CD4-positive, alpha-beta T cell treated with Interleukin-15 for 4 hours (primary cell): ENCODE measurements around the gene FOXK1.

ENCODE experiments used
- DNase-seq: peaks from one replicate; pipeline ENCODE4 v3.0.0-alpha.2; 2020; ENCODE audit warnings: low spot score

The FOXK1 gene

GRCh38 chr7:4699841-4700240 is 17.7 kb downstream of the FOXK1 start:
- no peak for DNase-seq

DNA sequence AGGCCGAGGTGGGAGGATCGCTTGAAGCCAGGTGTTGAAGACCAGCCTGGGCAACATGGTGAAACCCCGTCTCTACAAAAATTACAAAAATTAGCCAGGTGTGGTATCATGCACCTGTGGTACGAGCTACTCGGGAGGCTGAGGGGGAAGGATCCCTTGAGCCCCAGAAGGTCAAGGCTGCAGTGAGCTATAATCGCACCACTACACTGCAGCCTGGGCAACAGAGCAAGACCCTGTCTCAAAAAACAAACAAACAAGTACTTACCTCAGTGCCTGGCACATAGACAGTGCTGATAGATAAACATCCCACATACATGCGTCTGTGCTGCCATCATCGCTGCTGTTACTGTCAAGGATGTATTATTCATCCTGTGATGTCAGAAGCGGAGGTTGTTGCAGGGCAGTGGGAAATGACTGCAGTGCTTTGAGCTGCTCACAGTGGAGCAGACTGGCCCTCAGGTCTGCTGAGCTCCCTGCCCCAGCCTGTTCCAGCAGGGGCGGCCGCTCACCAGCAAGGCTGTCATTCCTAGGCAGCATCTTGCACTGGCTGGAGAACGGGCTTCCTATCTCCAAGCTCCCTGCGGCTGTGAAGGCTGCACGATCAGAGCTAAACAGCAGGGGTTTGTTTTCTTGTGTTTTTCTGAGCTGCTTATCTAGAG is 18.6 kb downstream of the FOXK1 start:
- no peak for DNase-seq

DNA sequence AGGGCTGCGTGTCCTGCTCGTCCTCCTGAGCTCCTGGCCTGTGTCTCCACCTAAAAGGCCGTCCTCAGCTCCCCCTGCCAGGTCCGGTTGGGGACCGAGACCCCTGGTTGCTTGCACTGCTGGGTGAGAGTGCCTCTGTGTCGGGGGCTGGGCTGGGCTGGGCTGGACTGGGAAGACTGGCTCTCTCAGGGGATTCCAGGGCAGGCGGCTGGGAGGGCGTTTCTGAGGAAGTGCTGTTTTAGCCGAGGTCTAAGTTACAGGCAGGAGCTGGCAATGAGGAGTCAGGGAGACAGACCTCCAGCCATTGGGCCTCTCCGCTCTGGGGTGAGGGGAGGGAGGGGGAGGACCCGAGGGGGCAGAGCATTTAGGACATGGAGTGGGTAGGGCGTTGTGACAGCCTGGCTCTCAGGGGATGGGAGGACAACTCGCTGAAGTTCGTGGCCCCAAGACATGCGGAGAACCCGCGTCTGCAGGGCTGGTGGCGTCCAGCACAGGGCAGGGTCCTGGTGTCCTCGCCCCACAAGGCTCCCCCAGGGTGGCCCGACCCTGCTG is 20.9 kb downstream of the FOXK1 start:
- no peak for DNase-seq

DNA sequence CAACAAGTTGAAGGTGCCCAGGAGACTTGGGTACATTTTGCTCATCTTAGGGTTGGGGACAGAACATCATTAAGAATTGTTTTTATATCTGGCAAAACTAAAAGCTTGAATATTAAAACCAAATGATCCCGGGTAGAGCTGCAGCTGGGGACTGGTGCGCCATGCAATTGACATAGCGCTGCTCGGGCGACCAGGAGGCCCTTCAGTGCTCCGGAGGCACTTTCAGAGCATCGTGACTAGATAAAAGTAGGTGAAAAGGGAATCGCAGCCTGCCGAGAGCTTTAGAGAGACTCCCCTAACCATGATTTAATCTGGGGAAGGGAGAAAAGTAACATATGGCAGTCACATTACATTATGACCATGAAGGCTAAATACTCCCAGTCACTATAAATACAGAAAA is 21.4 kb downstream of the FOXK1 start:
- DNase-seq = no peak

DNA sequence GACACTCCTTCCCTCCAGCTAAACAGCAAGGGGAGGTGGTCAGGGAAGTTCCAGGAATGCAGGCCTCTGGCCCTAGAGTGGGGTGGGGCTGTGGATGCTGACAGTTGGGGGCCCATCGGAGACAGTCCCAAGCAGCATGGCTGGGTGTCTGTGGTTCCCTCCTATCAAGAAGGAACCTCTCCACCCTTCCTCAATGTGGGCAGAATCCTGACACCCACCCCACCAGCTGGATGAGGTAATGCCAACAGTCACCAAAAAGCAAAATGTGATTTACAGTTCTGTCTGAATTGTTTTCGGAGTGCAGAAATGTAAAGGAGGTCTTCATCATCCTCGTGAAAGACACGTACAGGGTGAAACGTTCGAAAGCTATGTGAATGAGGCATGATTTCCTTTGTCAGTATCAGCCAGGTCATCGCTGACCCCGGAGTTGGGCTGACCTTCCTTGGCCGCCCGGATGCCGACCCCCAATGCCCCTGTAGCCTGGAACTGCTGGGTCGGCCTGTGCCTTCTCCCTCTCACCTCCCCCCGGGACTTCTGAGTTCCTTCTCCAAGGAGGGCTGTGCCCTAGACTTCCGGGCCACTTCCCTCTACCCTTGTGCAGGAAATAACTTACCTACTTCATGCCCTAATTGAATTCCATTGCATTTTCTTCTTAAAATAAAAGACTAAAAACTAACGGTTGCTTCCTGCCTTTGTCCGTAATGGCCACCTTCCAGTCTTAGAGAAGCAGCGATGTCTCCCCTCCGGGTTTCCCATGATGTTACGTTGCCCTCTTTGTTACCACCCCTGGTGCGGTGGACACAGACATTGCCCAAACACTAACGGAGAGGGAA is 24.5 kb downstream of the FOXK1 start:
- DNase-seq = no peak

DNA sequence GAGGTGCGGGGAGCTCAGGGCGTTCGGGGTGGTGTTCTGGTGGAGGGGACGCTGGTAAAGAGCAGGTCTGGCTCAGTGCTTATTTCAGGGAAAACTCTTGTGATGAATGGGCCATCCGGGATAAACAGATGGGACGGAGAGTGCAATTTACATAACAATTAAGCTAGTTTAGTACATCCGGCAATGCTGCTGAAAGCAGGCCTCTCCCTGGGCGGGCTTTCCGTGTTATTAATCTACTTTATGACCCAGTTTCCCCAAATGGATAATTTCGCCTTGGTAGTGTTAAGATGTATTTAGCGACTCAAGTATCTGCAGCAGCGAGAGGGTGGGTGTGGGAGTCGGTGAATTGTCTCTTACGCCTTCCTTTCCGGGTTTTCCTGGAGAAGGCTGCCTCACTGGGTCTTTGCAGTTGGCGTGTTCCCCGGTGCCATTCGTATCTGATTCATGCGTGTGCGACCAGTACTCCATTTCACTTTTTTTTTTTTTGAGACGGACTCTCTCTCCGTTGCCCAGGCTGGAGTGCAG is 25.2 kb downstream of the FOXK1 start:
- no peak for DNase-seq

DNA sequence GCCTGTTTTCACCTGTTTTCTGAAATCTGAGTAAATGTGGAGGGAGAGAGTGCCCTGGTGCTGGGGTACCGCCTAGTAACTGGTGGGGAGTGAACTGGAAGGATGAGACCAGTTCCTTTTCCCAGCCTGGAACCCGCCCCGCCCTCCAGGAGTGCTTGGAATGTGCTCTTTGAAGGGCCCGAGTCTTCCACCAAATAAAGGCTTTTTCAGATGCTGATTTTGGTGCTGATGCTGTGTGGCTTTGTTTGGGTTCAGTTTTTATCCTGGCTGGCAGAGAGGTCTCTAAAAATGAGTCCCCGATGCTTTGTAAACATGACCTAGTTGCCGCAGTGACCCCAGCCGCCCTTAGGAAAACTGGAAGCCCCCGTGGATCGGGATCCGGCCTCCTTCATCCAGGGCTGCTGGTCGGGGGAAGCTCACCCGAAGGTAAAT is 25.9 kb downstream of the FOXK1 start:
- no peak for DNase-seq

- DNase-seq = no peak
These were observed 27.1 kb downstream of the FOXK1 start for GRCh38 chr7:4709187-4709586.

- DNase-seq = no peak
These were observed 29.0 kb downstream of the FOXK1 start for GRCh38 chr7:4711093-4711492.

DNA sequence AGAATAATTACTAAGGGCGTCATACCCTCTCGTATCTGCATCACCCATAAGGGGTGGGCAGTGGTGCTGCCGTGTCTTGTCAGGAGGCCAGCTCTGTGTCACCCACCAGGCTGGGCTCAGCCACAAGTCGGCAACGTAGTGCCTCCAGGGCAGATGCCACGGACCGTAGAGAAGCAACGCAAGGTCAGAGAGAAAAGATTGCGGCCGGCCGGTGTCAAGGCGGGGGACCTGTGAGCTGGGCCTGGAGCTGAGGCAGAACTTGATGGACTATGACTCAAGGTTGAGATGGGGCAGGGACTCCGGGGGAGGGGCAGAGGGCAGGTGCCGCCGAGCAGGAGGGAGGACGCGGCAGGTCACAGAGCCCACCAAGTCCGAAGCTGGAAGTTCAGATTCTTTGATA is 29.5 kb downstream of the FOXK1 start:
- DNase-seq = no peak

DNA sequence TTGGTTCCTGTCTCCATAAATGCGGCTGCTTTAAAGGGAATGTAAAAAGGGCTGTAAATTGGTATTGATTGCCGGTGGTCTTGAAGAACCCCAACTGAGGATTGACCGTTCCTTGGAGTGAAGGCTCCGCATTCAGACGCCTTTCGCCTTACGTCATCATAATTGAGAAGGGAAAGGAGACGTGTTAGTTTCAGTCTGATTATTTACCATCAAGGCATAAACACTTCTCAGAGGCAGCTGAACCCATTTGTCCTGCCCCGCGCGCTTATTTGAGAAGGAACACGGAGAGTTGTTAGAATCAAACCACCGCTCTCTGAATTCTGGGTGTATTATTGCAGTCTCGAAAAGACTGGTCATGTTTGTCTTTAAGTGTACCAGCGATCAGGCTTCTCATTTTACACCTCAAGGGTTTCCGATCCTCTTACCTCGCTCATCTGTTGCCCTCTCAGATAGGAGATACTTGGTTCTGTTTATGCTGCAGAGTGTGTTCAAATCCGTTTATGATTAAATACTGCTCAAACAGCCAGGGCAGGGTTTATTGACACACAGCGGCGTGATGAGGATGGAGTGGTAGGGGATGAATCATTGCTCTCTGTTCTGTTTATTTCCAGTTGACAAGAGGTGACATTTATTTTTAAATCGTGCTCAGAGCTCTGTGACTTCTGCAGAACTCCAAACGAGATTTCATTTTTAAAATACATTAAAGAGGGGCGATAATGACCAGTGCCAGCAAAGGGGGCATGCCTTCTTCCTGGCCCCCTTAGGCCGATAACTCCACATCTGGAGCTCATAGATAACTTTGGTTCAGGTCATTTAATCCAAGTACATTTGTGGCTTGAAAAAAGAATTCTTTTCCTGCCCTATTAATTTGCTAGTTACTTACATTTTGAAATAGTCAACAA is 30.4 kb downstream of the FOXK1 start:
- DNase-seq = no peak

GRCh38 chr7:4713183-4713784 is 31.2 kb downstream of the FOXK1 start:
- DNase-seq = no peak

GRCh38 chr7:4714161-4714700 is 32.1 kb downstream of the FOXK1 start:
- no peak for DNase-seq

DNA sequence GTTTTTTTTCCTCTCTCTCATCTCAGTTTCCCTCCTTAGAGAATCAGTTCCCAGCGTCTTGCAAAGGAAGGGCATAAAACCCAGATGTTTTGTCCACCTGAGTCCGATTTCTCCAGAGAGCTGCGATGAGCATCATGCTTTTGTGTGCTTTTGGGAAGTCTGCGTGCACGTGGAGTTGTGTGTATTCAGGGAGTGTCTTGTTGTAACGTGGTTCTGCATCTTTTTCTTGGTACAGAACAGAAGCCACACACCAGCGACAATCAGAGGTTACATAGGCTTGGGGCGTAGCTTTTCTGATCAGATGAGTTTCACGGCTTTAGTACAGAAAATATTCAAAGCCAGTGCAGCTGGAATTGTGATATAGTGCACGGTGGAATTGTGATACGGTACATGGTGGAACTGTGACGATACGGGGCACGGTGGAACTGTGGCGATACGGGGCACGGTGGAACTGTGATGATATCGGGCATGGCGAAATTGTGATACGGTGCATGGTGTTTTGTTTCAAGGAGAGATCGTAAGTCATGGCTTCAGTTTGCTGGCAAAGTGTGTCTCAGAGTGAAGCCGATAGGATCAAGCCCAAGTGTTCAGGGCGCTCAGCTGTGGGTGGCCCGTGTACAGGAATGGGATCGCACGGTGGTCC is 32.8 kb downstream of the FOXK1 start:
- DNase-seq = no peak

DNA sequence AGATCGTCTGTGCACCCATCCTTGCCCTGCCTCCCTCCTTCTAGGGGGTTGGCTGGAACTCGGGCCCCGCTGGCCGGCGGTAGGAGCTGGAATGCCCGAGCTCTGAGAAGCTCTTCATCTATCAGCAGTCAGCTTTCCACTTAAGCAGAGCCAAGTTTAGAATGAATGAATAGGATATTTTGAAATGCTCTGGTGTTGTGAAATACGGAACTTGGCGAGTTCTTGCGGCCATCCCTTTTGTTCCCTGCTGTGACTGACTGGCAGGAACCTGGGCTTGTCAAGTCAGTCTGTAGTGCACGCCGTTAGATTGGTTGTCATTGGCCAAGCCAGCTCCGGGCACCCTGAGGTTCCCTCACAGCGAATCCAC is 33.3 kb downstream of the FOXK1 start:
- DNase-seq = no peak

DNA sequence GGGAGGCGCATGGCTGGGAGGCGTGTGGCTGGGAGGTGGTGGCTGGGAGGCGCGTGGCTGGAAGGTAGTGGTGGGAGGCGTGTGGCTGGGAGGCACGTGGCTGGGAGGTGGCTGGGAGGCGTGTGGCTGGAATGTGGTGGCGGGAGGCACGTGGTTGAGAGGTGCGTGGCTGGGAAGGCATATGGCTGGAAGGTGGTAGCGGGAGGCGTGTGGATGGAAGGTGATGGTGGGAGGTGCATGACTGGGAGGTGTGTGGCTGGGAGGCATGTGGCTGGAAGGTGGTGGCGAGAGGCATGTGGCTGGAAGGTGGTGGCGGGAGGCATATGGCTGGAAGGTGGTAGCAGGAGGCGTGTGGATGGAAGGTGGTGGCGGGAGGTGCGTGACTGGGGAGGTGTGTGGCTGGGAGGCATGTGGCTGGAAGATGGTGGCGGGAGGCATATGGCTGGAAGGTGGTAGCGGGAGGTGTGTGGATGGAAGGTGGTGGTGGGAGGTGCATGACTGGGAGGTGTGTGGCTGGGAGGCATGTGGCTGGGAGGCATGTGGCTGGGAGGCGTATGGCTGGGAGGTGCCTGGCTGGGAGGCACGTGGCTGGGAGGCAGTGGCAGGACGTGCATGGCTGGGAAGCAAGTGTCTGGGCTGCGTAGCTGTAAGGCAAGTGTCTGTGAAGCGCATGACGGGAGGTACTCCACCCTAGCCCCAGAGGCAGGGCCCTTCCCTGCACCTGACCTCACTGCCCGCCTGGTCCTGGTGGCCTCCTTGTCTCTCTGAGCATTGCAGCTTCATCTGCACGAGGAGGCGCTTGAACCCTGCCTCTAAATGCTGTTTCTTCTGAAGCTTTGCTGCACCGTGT is 35.1 kb downstream of the FOXK1 start:
- DNase-seq = no peak

- DNase-seq = no peak
These were observed 36.0 kb downstream of the FOXK1 start for GRCh38 chr7:4718075-4718474.

DNA sequence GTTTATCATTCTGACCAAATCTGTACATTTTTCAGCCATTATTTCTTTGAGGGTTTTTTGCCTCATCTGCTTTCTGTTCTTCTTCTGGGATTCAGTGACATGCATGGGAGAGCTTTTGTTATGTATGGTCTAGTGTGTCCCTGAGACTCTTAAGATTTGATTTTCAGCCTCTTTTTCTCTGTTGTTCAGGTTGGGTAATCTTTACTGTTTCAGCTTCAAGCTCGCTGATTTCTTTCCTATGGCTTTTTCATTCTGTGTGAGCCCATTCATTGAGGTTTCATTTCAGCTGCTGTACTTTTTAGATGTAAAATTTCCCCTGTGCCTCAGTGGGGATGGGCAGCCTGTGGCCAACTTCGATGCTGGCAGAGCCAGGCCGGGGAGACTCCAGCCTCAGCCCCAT is 38.1 kb downstream of the FOXK1 start:
- DNase-seq = no peak

- DNase-seq = no peak
These were observed 40.2 kb downstream of the FOXK1 start for GRCh38 chr7:4722308-4722707.
